Activated CD4-positive, alpha-beta memory T cell treated with anti-CD3 and anti-CD28 coated beads for 36 hours (primary cell): Measurements from ENCODE around the gene ERLEC1. TPM values are rescaled to one million over a fixed set of nuclear protein-coding genes. Genes with fewer than 3 reads are reported as not detected.
"Not testable (repeated sequence)": the region's sequence is repeated elsewhere in the genome, so short reads cannot be mapped to it uniquely, and the experiment has no call there.

Source experiments
- CTCF ChIA-PET: fragments of 350-600 bp; sonication (Branson Sonifier 250); formaldehyde crosslinking; loops from one replicate; lab custom pipeline; 2021; ENCODE audit warnings: antibody characterized with exemption, inconsistent platforms; lab: Charles Lee
- POLR2A ChIA-PET: fragments of 350-600 bp; sonication (Branson Sonifier 250); formaldehyde crosslinking; loops from one replicate; lab custom pipeline; 2021; ENCODE audit warnings: antibody characterized with exemption; lab: Charles Lee
- DNase-seq: peaks from one replicate; pipeline ENCODE4 v3.0.0-alpha.2; 2020
- H3K27ac Mint-ChIP-seq: one replicate; pipeline ENCODE4 v1.8.0; 2021; ENCODE audit warnings: mixed read lengths
- H3K27me3 Mint-ChIP-seq: one replicate; pipeline ENCODE4 v1.8.0; 2021; ENCODE audit warnings: mixed read lengths
- H3K36me3 Mint-ChIP-seq: one replicate; pipeline ENCODE4 v1.8.0; 2021; ENCODE audit warnings: mixed read lengths
- H3K4me1 Mint-ChIP-seq: one replicate; pipeline ENCODE4 v1.8.0; 2021; ENCODE audit warnings: low read depth, mixed read lengths
- H3K4me3 Mint-ChIP-seq: one replicate; pipeline ENCODE4 v1.8.0; 2021; ENCODE audit warnings: mild to moderate bottlenecking, mixed read lengths
- H3K9me3 Mint-ChIP-seq: one replicate; pipeline ENCODE4 v1.8.0; 2021; ENCODE audit warnings: mixed read lengths
- intact Hi-C: fragments of 100-400 bp; cut with micrococcal nuclease; formaldehyde crosslinking; loops from one replicate; pipeline ENCODE4 v1.15.1; 2023
- total RNA-seq, 2 experiments: library from RNA; stranded (reverse); gene quantifications; one replicate each; pipeline ENCODE4 v1.2.3, GENCODE V29; 2021

The ERLEC1 gene
- total RNA-seq, 2 experiments from 2014 or later, result 26.7 to 27.0 TPM

DNA sequence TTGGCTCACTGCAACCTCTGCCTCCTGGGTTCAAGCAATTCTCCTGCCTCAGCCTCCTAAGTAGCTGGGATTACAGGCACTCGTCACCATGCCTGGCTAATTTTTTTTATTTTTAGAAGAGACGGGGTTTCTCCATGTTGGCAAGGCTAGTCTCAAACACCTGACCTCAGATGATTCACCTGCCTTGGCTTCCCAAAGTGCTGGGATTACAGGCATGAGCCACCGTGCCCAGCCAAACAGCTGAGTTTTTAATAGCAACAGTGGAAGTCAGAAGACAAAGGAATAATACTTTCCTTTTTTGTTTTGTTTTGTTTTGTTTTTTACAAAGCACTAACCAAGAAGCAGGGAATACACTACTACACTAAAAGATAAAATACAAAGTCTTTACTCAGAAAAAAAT lies 56.0 kb downstream of the ERLEC1 start:
- no peak for DNase-seq
- no peaks in the 10 kb centered on the region for H3K9me3 Mint-ChIP-seq
- no peaks in the 10 kb centered on the region for H3K27me3 Mint-ChIP-seq
- intact Hi-C loops, result no loop called here
- ChIA-PET POLR2A (no interaction called here), CTCF (no interaction called here)
- no peak overlapping the region for H3K4me3 Mint-ChIP-seq
- no peaks in the 10 kb centered on the region for H3K36me3 Mint-ChIP-seq
- H3K27ac Mint-ChIP-seq, result no peak overlapping the region
- H3K4me1 Mint-ChIP-seq, result peaks cover 2% of the 10 kb centered on the region

DNA sequence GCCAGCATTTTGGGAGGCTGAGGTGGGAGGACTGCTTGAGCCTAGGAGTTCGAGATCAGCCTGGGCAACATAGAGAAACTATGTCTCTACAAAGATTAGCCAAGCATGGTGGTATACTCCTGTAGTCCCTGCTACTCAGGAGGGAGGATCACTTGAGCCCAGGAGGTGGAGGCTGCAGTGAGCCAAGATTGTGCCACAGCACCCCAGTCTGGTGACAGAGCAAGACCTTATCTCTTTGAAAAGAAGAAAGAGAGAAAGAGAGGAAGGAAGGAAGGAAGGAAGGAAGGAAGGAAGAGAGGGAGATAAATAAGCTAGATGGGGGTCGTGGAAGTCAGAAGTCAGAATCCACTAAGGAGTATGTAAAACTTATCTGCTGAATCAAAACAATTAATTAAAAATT lies 56.8 kb downstream of the ERLEC1 start:
- H3K36me3 Mint-ChIP-seq, result no peaks in the 10 kb centered on the region
- POLR2A ChIA-PET, result no interaction called here
- CTCF ChIA-PET, result no interaction called here
- H3K9me3 Mint-ChIP-seq, result no peaks in the 10 kb centered on the region
- no peak overlapping the region for H3K4me3 Mint-ChIP-seq
- DNase-seq, result no peak
- intact Hi-C loops, result no loop called here
- H3K27ac Mint-ChIP-seq, result no peak overlapping the region
- H3K4me1 Mint-ChIP-seq, result peaks cover 2% of the 10 kb centered on the region
- no peaks in the 10 kb centered on the region for H3K27me3 Mint-ChIP-seq

DNA sequence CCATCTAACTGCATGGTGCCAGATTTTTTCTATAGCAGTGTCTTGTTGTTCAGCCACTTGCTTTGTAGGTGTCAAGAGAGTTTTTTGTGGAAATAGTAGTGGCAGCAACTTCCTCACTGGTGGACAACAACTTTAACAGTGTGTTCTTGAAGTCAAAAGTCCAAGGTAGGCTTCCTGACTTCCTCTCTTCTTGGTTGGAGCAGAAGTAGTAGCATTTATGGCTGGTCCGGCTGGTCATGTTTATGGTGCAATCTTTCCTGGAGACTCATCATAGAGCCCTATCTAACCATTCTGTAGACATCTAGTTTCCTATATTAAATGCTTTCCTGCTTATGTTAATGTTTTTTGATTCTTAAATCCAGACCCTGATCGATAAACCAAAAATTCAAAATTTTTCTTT lies 61.2 kb downstream of the ERLEC1 start:
- CTCF ChIA-PET, result no interaction called here
- POLR2A ChIA-PET, result no interaction called here
- intact Hi-C loops, result no loop called here

DNA sequence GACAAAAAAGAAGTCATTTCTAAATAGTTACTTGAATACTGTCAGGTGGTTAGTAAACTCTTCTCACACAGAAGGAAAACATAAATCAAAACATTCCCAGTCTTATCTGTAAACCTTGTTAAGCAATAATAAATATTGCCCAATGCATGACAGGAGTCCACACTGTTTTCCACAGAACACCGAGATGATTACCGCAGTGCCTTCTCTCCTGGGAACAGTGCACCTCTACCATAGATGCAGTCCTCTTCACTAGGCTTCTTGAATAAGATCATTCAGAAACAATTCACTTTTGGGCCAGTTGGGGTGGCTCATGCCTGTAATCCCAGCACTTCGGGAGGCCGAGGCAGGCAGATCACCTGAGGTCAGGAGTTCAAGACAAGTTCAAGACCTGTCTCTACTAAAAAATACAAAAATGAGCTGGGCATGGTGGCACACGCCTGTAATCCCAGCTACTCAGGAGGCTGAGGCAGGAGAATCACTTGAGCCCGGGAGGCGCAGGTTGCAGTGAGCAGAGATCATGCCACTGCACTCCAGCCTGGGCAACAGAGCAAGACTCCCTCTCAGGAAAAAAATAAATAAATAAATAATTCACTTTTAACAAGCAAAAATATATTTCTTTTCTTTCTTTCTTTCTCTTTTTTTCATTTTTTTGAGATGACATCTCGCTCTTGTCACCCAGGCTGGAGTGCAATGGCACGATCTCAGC lies 64.4 kb downstream of the ERLEC1 start:
- CTCF ChIA-PET, H3K27me3 Mint-ChIP-seq, H3K9me3 Mint-ChIP-seq, intact Hi-C loops, H3K27ac Mint-ChIP-seq, POLR2A ChIA-PET, DNase-seq, H3K4me3 Mint-ChIP-seq, H3K4me1 Mint-ChIP-seq: not testable (repeated sequence)
- H3K36me3 Mint-ChIP-seq, result peaks cover 13% of the 10 kb centered on the region

More for the DNA sequence above, 61.2 kb downstream of the ERLEC1 start:
- no peak for DNase-seq
- H3K27me3 Mint-ChIP-seq, result no peaks in the 10 kb centered on the region
- no peak overlapping the region for H3K4me3 Mint-ChIP-seq
- H3K36me3 Mint-ChIP-seq, result peaks cover 4% of the 10 kb centered on the region
- H3K4me1 Mint-ChIP-seq, result no peaks in the 10 kb centered on the region
- H3K27ac Mint-ChIP-seq, result no peak overlapping the region
- H3K9me3 Mint-ChIP-seq, result no peaks in the 10 kb centered on the region

DNA sequence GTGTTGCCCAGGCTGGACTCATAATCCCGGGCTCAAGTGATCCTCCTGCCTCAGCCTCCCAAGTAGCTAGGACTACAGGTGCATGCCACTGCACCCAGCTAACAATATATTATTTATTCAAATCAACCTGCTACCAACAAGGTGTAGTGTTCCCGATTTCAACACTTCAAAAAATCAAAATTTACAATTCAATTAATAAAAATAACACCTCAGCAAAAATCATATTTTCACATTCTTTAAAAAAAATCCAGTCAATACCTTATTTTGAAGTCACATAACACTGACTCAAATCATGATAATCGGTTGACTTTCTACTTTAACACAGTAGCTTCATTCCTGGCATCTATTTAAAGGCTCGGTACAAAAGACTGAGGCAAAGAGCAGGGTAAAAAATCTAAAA lies 65.7 kb downstream of the ERLEC1 start:
- Mint-ChIP-seq H3K36me3 (peaks cover 13% of the 10 kb centered on the region), H3K27ac (no peak overlapping the region), H3K4me1 (peaks cover 2% of the 10 kb centered on the region), H3K4me3 (no peak overlapping the region), H3K9me3 (no peaks in the 10 kb centered on the region), H3K27me3 (no peaks in the 10 kb centered on the region)
- intact Hi-C loops, result no loop called here
- no peak for DNase-seq
- POLR2A ChIA-PET, result interaction anchor here (0.5 kb wide), 1 partner anchor 60 kb away, joined by 3 read pairs; no protein-coding TSS in a partner anchor
- CTCF ChIA-PET, result no interaction called here

DNA sequence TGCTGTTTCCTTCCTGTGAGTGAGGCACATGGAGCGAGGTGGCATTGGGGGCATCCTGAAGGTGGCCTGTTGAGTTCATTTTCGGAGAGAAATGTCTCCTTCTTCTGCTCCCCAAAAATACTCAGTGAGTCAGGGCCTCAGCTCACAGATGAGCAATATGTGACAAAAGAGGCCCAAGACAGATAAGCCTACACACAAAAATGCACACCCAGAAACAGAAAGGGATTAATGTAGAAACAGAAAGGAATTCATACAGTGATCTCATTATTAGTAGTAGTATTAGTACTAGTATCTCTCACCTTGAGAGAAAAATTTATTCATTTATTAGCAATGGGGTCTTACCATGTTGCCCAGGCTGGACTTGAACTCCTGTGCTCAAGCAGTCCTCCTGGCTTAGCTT lies 67.8 kb downstream of the ERLEC1 start:
- ChIA-PET CTCF (no interaction called here), POLR2A (no interaction called here)
- H3K27ac Mint-ChIP-seq, result no peak overlapping the region
- H3K36me3 Mint-ChIP-seq, result peaks cover 18% of the 10 kb centered on the region
- peaks cover 2% of the 10 kb centered on the region for H3K4me1 Mint-ChIP-seq
- intact Hi-C loops, result no loop called here
- no peak overlapping the region for H3K4me3 Mint-ChIP-seq
- no peaks in the 10 kb centered on the region for H3K9me3 Mint-ChIP-seq
- H3K27me3 Mint-ChIP-seq, result no peaks in the 10 kb centered on the region
- DNase-seq, result no peak

DNA sequence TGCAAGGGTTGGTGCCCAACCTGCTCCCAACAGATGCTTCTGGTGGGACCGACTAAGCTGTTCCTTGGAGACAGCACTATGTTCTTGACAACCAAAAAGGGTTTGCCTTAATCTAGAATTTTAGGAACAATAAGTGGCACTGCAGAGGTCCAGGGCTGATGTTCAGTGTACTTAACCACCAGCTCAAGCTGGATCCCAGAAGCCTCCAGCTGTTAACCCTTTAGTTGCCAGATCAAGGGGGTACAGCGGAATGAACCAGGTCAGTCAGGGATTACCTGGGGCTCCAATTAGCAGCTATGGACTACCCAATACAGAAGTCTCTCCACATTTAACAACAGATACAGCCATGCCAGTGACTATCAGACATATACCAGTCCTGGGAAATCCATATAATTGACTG lies 69.4 kb downstream of the ERLEC1 start:
- Mint-ChIP-seq H3K9me3 (no peaks in the 10 kb centered on the region), H3K4me1 (peaks cover 2% of the 10 kb centered on the region), H3K36me3 (peaks cover 23% of the 10 kb centered on the region), H3K4me3 (no peak overlapping the region), H3K27me3 (no peaks in the 10 kb centered on the region), H3K27ac (no peak overlapping the region)
- no peak for DNase-seq
- intact Hi-C loops, result no loop called here
- ChIA-PET CTCF (no interaction called here), POLR2A (interaction anchor here (0.5 kb wide), 1 partner anchor 21 kb away, joined by 3 read pairs; no protein-coding TSS in a partner anchor)

DNA sequence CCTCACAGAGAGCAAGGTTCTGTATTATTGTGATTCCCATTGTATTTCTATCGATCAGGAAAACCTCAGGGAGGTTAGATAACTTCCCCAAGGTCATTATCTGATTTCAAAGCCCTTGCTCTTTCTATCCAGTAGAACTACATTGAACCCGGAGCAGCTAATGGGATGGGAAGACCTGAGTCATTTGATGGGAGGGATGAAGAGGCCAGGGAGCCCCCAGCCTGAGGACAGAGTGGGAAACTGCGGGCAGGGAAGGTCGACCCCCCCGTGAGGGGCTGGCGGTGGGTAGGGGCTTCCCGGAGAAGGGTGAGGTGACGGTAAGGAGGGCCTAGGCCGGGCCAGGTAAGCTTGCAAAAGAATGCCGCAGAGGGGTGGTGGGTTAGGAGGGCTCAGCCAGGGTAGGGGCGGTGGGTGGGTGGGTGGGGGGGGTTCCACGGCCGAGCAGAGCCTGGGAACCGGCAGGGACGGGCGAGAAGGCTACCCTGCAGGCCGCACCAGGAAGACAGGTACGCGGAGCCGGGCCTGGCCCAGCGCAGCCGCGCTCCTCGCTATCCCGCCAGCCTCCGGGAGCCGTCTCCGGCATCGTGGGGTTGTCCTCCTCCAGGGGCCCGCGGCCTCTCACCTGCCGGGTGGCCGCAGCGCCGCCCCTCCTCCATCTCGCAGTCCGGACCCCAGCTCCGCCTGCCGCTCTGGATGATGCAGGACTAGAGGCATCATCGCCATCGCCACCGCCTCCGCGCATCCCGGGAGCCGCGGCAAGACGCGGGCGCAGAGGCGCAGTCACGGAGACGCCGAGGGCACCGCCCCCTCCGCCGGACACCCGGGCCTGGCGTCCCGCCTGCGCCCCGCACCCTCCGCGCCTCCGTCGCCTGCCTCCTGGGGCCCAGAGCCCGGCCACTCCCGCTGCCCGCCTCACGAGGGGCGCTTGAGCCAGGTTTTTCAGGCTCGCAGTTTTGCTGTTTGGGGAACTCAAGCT lies 72.7 kb downstream of the ERLEC1 start, which contains the start of gene GPR75:
Gene GPR75 (minus strand): TSS at position 762 of the 976 bp plus-strand sequence. CDS start 5,211 bp downstream, outside the sequence.
- no peaks in the 10 kb centered on the region for H3K27me3 Mint-ChIP-seq
- H3K4me3 Mint-ChIP-seq, result no peak within 1 kb of the TSS
- peaks cover 3% of the 10 kb centered on the region for H3K4me1 Mint-ChIP-seq
- ChIA-PET CTCF (no interaction called here), POLR2A (no interaction called here)
- no peaks in the 10 kb centered on the region for H3K9me3 Mint-ChIP-seq
- intact Hi-C loops, result no loop called here
- no peak for DNase-seq
- H3K36me3 Mint-ChIP-seq, result peaks cover 11% of the 10 kb centered on the region
- no peak within 1 kb of the TSS for H3K27ac Mint-ChIP-seq

DNA sequence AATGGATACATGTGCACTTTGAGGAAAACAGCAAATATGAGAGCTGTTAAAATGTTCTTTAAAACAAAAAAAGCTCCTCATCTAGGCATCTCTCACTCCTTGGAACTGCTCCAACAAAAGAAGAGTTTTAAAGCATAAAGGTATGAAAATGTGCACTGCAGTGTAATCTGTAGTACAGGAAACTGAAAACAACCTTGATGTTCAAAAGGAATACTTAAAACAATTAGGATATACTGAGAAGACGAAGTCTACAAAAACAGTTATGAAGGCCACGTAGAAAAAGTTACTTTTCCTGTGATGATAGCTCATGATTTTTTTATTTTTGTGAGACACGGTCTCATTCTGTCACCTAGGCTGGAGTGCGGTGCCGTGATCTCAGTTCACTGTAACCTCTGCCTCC lies 75.0 kb downstream of the ERLEC1 start:
- no peak overlapping the region for H3K4me3 Mint-ChIP-seq
- H3K27me3 Mint-ChIP-seq, result no peaks in the 10 kb centered on the region
- no peaks in the 10 kb centered on the region for H3K9me3 Mint-ChIP-seq
- peaks cover 29% of the 10 kb centered on the region for H3K36me3 Mint-ChIP-seq
- POLR2A ChIA-PET, result no interaction called here
- intact Hi-C loops, result no loop called here
- DNase-seq, result no peak
- peaks cover 3% of the 10 kb centered on the region for H3K4me1 Mint-ChIP-seq
- H3K27ac Mint-ChIP-seq, result no peak overlapping the region
- CTCF ChIA-PET, result interaction anchor here (0.6 to 1.5 kb wide), 2 partner anchors 13 to 664 kb away, joined by 3 read pairs; no protein-coding TSS in a partner anchor

DNA sequence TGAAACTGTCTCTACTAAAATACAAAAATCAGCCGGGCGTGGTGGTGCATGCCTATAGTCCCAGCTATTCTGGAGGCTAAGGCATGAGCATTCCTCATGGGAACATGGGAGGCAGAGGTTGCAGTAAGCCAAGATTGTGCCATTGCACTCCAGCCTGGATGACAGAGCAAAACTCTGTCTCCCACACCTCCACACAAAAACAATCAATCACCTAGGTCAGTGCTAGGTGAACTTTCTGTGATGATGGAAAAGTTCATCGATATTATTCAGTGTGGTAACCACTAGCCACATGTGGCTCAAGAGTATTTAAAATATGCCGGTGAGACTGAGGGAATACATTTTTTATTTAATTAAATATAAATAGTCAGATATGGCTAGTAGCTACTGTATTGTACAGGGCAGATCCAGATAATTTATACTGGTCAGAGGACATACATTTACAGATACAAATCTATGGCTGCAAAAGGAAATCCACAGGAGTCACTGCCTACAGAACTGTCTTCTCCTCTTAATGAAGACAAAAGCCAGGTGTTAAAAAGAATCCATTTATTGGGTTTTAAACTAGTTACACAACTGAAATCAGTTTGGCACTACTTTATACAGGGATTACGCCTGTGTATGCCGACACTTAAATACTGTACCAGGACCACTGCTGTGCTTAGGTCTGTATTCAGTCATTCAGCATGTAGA lies 76.8 kb downstream of the ERLEC1 start:
- no peak for DNase-seq
- H3K36me3 Mint-ChIP-seq, result peaks cover 32% of the 10 kb centered on the region
- ChIA-PET CTCF (no interaction called here), POLR2A (no interaction called here)
- no peak overlapping the region for H3K27ac Mint-ChIP-seq
- no peak overlapping the region for H3K4me3 Mint-ChIP-seq
- intact Hi-C loops, result no loop called here
- no peaks in the 10 kb centered on the region for H3K27me3 Mint-ChIP-seq
- H3K4me1 Mint-ChIP-seq, result peaks cover 3% of the 10 kb centered on the region
- no peaks in the 10 kb centered on the region for H3K9me3 Mint-ChIP-seq

DNA sequence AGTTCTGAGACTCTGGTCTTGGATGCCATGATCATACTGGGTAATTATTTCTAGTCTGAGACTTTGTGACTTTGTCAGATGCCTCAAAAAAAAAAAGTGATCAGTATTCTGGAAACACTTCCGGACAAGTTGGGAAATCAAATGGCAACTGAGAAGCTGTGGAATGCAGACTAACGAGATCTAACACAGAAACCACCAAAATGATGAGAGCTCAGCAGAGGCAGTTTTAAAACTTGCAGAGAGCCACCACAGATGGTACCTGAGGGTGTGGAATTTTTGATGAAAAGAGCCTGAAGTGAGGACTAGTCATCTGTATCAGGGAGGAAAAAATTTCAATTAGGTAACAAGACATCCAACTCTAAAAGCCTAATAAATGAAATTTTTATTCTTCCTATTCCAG lies 78.4 kb downstream of the ERLEC1 start:
- H3K27ac Mint-ChIP-seq, result no peak overlapping the region
- ChIA-PET POLR2A (no interaction called here), CTCF (no interaction called here)
- H3K36me3 Mint-ChIP-seq, result peaks cover 30% of the 10 kb centered on the region
- no peak for DNase-seq
- H3K9me3 Mint-ChIP-seq, result no peaks in the 10 kb centered on the region
- H3K4me3 Mint-ChIP-seq, result no peak overlapping the region
- intact Hi-C loops, result no loop called here
- H3K4me1 Mint-ChIP-seq, result peaks cover 3% of the 10 kb centered on the region
- H3K27me3 Mint-ChIP-seq, result no peaks in the 10 kb centered on the region

DNA sequence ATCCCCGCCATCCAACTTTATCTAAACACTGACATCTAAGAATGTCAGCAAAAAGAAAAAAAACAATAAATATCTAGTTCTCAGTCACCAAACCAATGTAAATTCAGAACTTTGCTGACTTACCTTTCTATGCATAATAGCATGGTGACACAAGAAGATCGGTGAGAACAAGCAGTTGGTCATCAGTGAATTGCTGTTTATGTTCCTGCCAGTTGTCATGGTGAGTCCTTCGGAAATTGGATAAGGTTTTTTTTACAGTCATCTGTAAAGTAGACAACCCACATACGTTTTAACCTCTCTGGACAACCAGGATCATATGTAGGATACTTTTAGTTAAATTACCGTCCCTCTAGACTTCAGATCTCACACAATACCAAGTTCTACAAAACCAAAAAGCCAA lies 79.1 kb downstream of the ERLEC1 start:
- Mint-ChIP-seq H3K27me3 (no peaks in the 10 kb centered on the region), H3K36me3 (peaks cover 26% of the 10 kb centered on the region), H3K4me3 (no peak overlapping the region), H3K9me3 (no peaks in the 10 kb centered on the region), H3K4me1 (peaks cover 3% of the 10 kb centered on the region), H3K27ac (no peak overlapping the region)
- ChIA-PET POLR2A (no interaction called here), CTCF (no interaction called here)
- intact Hi-C loops, result no loop called here
- no peak for DNase-seq
